IPS-NIHi7 (cell line): ENCODE measurements around the gene LAGE3.

ENCODE experiments used
- DNase-seq: peaks from one replicate; pipeline ENCODE4 v3.0.0; 2012; ENCODE audit warnings: mixed read lengths; ENCODE audit errors: extremely low spot score

LAGE3 gene

GRCh38 chrX:154478728-154479622, at the start of gene LAGE3:
Gene LAGE3, minus strand, starts transcription at chrX:154479281. Its CDS starts 366 bp downstream, at chrX:154478915.
- peak; percentile 83 for DNase-seq

- peak; percentile 62 for DNase-seq
These were observed 48.0 kb upstream of the LAGE3 start for GRCh38 chrX:154526901-154527675.

GRCh38 chrX:154525606-154526490, 46.8 kb upstream of the LAGE3 start:
- DNase-seq: no peak

GRCh38 chrX:154519389-154519788, 40.3 kb upstream of the LAGE3 start:
- no peak for DNase-seq

GRCh38 chrX:154517101-154517781, 38.2 kb upstream of the LAGE3 start:
- DNase-seq: no peak

GRCh38 chrX:154516656-154517100, 37.6 kb upstream of the LAGE3 start:
- no peak for DNase-seq

GRCh38 chrX:154515966-154516655, 37.0 kb upstream of the LAGE3 start, which contains the start of gene FAM3A:
Gene FAM3A, minus strand, starts transcription at chrX:154516232. Its CDS starts 460 bp downstream, at chrX:154515772.
- peak; percentile 72 for DNase-seq

- no peak for DNase-seq
These were observed 36.2 kb upstream of the LAGE3 start for GRCh38 chrX:154515090-154515965.

- no peak for DNase-seq
These were observed 34.6 kb upstream of the LAGE3 start for GRCh38 chrX:154513716-154514115.

GRCh38 chrX:154512879-154513553, 33.9 kb upstream of the LAGE3 start:
- DNase-seq: no peak

GRCh38 chrX:154511761-154512160, 32.7 kb upstream of the LAGE3 start:
- DNase-seq: no peak

- DNase-seq: no peak
These were observed 30.4 kb upstream of the LAGE3 start for GRCh38 chrX:154509455-154509854.

GRCh38 chrX:154508384-154508745, 29.3 kb upstream of the LAGE3 start:
- no peak for DNase-seq

GRCh38 chrX:154507673-154508383, 28.7 kb upstream of the LAGE3 start:
- DNase-seq: no peak

- no peak for DNase-seq
These were observed 27.6 kb upstream of the LAGE3 start for GRCh38 chrX:154506483-154507332.

- DNase-seq: no peak
These were observed 26.7 kb upstream of the LAGE3 start for GRCh38 chrX:154505734-154506133.

- no peak for DNase-seq
These were observed 23.9 kb upstream of the LAGE3 start for GRCh38 chrX:154502989-154503388.
